H1 (cell line): ENCODE results near the gene ATP6V1B1. TPM values are rescaled to one million over a fixed set of nuclear protein-coding genes. Genes with fewer than 3 reads are reported as not detected.
A peak's percentile ranks its signal among the peaks of the same experiment; 100 is the strongest.

Source experiments
- CTCF ChIA-PET: fragments of 300-600 bp; sonication (Branson Sonifier 250); formaldehyde crosslinking; loops from one replicate; lab custom pipeline; 2021; ENCODE audit not compliant: partially characterized antibody; lab: Charles Lee
- POLR2A ChIA-PET: fragments of 300-600 bp; sonication (Branson Sonifier 250); formaldehyde crosslinking; loops from one replicate; lab custom pipeline; 2021; ENCODE audit warnings: inconsistent platforms; ENCODE audit not compliant: partially characterized antibody; lab: Charles Lee
- DNase-seq, 2 experiments: peaks; one replicate each; pipeline versions ENCODE4 v3.0.0 to v3.0.0-alpha.2; 2010 to 2022; ENCODE audit warnings: low spot score in 2 of 2, low read depth in 1 of 2, mixed read lengths in 1 of 2
- FAIRE-seq: peaks from 2 replicates; lab custom pipeline; 2011; peaks lifted over from hg19 to GRCh38; lab: Jason Lieb, UNC
- H2AFZ ChIP-seq: 2 replicates; pipeline ENCODE4 v1.8.1; 2012; ENCODE audit warnings: low read length, inconsistent platforms
- H2AK5ac ChIP-seq: 2 replicates; pipeline ENCODE4 v1.6.1; 2013; ENCODE audit warnings: low read depth, low read length
- H2BK120ac ChIP-seq: replicated peaks from 2 replicates; pipeline ENCODE3; 2013; ENCODE audit warnings: low read depth, low read length, inconsistent platforms
- H2BK12ac ChIP-seq: 2 replicates; pipeline ENCODE4 v1.6.1; 2013; ENCODE audit warnings: low read depth, low read length
- H2BK15ac ChIP-seq: 2 replicates; pipeline ENCODE4 v1.6.1; 2013; ENCODE audit warnings: low read length
- H2BK20ac ChIP-seq: 2 replicates; pipeline ENCODE4 v1.6.1; 2013; ENCODE audit warnings: low read length
- H2BK5ac ChIP-seq: 2 replicates; pipeline ENCODE4 v1.6.1; 2013; ENCODE audit warnings: low read depth, low read length
- H3K14ac ChIP-seq: 2 replicates; pipeline ENCODE4 v1.6.1; 2013; ENCODE audit warnings: inconsistent platforms; ENCODE audit not compliant: insufficient read length
- H3K18ac ChIP-seq: 2 replicates; pipeline ENCODE4 v1.6.1; 2013; ENCODE audit warnings: low read length; ENCODE audit errors: extremely low read depth
- H3K23ac ChIP-seq: 2 replicates; pipeline ENCODE4 v1.6.1; 2013; ENCODE audit warnings: inconsistent platforms; ENCODE audit not compliant: insufficient read length
- H3K23me2 ChIP-seq: 2 replicates; pipeline ENCODE4 v1.6.1; 2013; ENCODE audit warnings: low read depth, low read length
- H3K27ac ChIP-seq: 2 replicates; pipeline ENCODE4 v1.6.1; 2011; ENCODE audit warnings: low read depth, low read length, inconsistent platforms
- H3K27me3 ChIP-seq, 4 experiments: replicated peaks in 1 of 4; 1 replicate in 1 of 4; 2 replicates in 3 of 4; pipeline versions ENCODE4 v1.6.1 to v1.8.1; 2011 to 2013; ENCODE audit warnings: low read length in 3 of 4, mild to moderate bottlenecking in 3 of 4, inconsistent platforms in 2 of 4, mixed read lengths in 2 of 4, moderate library complexity in 1 of 4; ENCODE audit not compliant: control insufficient read depth in 3 of 4, insufficient read depth in 3 of 4; ENCODE audit errors: extremely low read depth in 1 of 4
- H3K36me3 ChIP-seq, 4 experiments: 2 replicates each; pipeline versions ENCODE4 v1.6.1 to v1.8.1; 2011 to 2013; ENCODE audit warnings: mild to moderate bottlenecking in 4 of 4, low read length in 3 of 4, moderate library complexity in 2 of 4, control low read depth in 1 of 4, inconsistent platforms in 1 of 4; ENCODE audit not compliant: insufficient read depth in 4 of 4, control insufficient read depth in 2 of 4
- H3K4ac ChIP-seq: replicated peaks from 2 replicates; pipeline ENCODE3; 2013; ENCODE audit warnings: low read length, low read depth, mixed read lengths, inconsistent platforms; ENCODE audit not compliant: insufficient read length
- H3K4me1 ChIP-seq, 4 experiments: replicated peaks in 1 of 4; 1 replicate in 1 of 4; 2 replicates in 3 of 4; pipeline versions ENCODE4 v1.6.1 to v1.8.1; 2011 to 2013; ENCODE audit warnings: low read length in 3 of 4, inconsistent platforms in 2 of 4, mixed read lengths in 1 of 4; ENCODE audit not compliant: insufficient read depth in 4 of 4, control insufficient read depth in 3 of 4
- H3K4me2 ChIP-seq, 2 experiments: 2 replicates each; pipeline versions ENCODE4 v1.6.1 to v1.8.1; 2011 to 2013; ENCODE audit warnings: low read depth in 2 of 2, low read length in 2 of 2, control low read depth in 1 of 2, inconsistent platforms in 1 of 2, mild to moderate bottlenecking in 1 of 2; ENCODE audit not compliant: insufficient read depth in 1 of 2
- H3K4me3 ChIP-seq, 4 experiments: fragments of 200-600, 300-600 bp in 1 of 4; sonication (generic), shearing (Covaris generic), sonication (Bioruptor Twin) in 1 of 4; 2 replicates each; pipeline versions ENCODE4 v1.5.1 to v1.8.1; 2011 to 2016; ENCODE audit warnings: low read length in 4 of 4, low read depth in 3 of 4, control low read depth in 2 of 4, inconsistent platforms in 2 of 4, mild to moderate bottlenecking in 2 of 4, mixed read lengths in 1 of 4, moderate library complexity in 1 of 4; ENCODE audit not compliant: insufficient read depth in 2 of 4; ENCODE audit errors: extremely low read depth in 1 of 4
- H3K56ac ChIP-seq: replicated peaks from 2 replicates; pipeline ENCODE3; 2013; ENCODE audit warnings: low read depth, mild to moderate bottlenecking, mixed read lengths, low read length, inconsistent platforms; ENCODE audit not compliant: insufficient read length
- H3K79me1 ChIP-seq: 2 replicates; pipeline ENCODE4 v1.6.1; 2013; ENCODE audit warnings: low read depth, low read length, control low read depth
- H3K79me2 ChIP-seq, 2 experiments: 2 replicates each; pipeline versions ENCODE4 v1.6.1 to v1.8.1; 2012 to 2013; ENCODE audit warnings: low read length in 2 of 2, mild to moderate bottlenecking in 2 of 2, inconsistent platforms in 1 of 2; ENCODE audit not compliant: insufficient read depth in 2 of 2, control insufficient read depth in 1 of 2
- H3K9ac ChIP-seq, 4 experiments: replicated peaks in 1 of 4; 1 replicate in 1 of 4; 2 replicates in 3 of 4; pipeline versions ENCODE4 v1.6.1 to v1.8.1; 2011 to 2013; ENCODE audit warnings: low read depth in 3 of 4, low read length in 3 of 4, control low read depth in 2 of 4, mild to moderate bottlenecking in 2 of 4, moderate library complexity in 2 of 4, inconsistent platforms in 1 of 4; ENCODE audit errors: extremely low read depth in 1 of 4
- H3K9me3 ChIP-seq, 2 experiments: 2 replicates each; pipeline versions ENCODE4 v1.6.1 to v1.8.1; 2012 to 2013; ENCODE audit warnings: mild to moderate bottlenecking in 2 of 2, moderate library complexity in 2 of 2, control low read depth in 1 of 2, inconsistent platforms in 1 of 2, low read depth in 1 of 2, low read length in 1 of 2, mixed read lengths in 1 of 2; ENCODE audit not compliant: insufficient read depth in 2 of 2
- H4K20me1 ChIP-seq, 2 experiments: replicated peaks in 1 of 2; 2 replicates each; pipeline versions ENCODE3 to v1.8.1; 2011 to 2013; ENCODE audit warnings: inconsistent platforms in 2 of 2, low read length in 2 of 2, mild to moderate bottlenecking in 1 of 2; ENCODE audit not compliant: insufficient read depth in 2 of 2, control insufficient read depth in 1 of 2
- H4K5ac ChIP-seq: 2 replicates; pipeline ENCODE4 v1.6.1; 2013; ENCODE audit warnings: low read length, low read depth, mixed read lengths, inconsistent platforms; ENCODE audit not compliant: insufficient read length
- H4K8ac ChIP-seq: 2 replicates; pipeline ENCODE4 v1.8.0; 2013; ENCODE audit warnings: mild to moderate bottlenecking, moderate library complexity, low read length, inconsistent platforms; ENCODE audit not compliant: insufficient read depth; ENCODE audit errors: extremely low read depth
- H4K91ac ChIP-seq: replicated peaks from 2 replicates; pipeline ENCODE3; 2013; ENCODE audit warnings: low read length, mixed read lengths, inconsistent platforms; ENCODE audit not compliant: insufficient read length
- ASH2L ChIP-seq: fragments of 200-600, 300-600 bp; sonication (generic); IDR thresholded peaks from one replicate; pipeline ENCODE4 v1.7.1; 2017; ENCODE audit warnings: low read length
- BACH1 ChIP-seq: IDR thresholded peaks from 2 replicates; pipeline ENCODE4 v1.6.1; 2012; ENCODE audit warnings: low read length, improper control_type of control experiment
- BCL11A ChIP-seq, 2 experiments: IDR thresholded peaks; one replicate each; pipeline ENCODE4 v1.6.1; 2011; ENCODE audit warnings: low read depth in 2 of 2, low read length in 2 of 2, mild to moderate bottlenecking in 2 of 2
- CHD1 ChIP-seq: IDR thresholded peaks from 2 replicates; pipeline ENCODE4 v1.6.1; 2012; ENCODE audit warnings: low read depth, low read length, improper control_type of control experiment
- CREB1 ChIP-seq: IDR thresholded peaks from 2 replicates; pipeline ENCODE4 v1.6.1; 2012; ENCODE audit warnings: inconsistent platforms
- EGR1 ChIP-seq: IDR thresholded peaks from 2 replicates; pipeline ENCODE4 v1.6.1; 2011; ENCODE audit warnings: low read depth, low read length, borderline replicate concordance
- EZH2 ChIP-seq: fragments of 200-600 bp; sonication (generic); IDR thresholded peaks from 2 replicates; pipeline ENCODE4 v1.7.1; 2012; ENCODE audit warnings: low read depth, mild to moderate bottlenecking, moderate library complexity, low read length, inconsistent platforms; ENCODE audit not compliant: severe bottlenecking
- JUN ChIP-seq: IDR thresholded peaks from 2 replicates; pipeline ENCODE4 v1.6.1; 2011; ENCODE audit warnings: low read depth, mild to moderate bottlenecking, improper control_type of control experiment, low read length
- KDM5A ChIP-seq: fragments of 200-600 bp; IDR thresholded peaks from 2 replicates; pipeline ENCODE4 v1.7.1; 2012; ENCODE audit warnings: mild to moderate bottlenecking, low read length, inconsistent platforms, mixed read lengths
- RBBP5 ChIP-seq: IDR thresholded peaks from 2 replicates; pipeline ENCODE4 v1.7.1; 2012; ENCODE audit warnings: low read depth, mild to moderate bottlenecking, inconsistent platforms, low read length, moderate library complexity, borderline replicate concordance
- TAF7 ChIP-seq: optimal IDR thresholded peaks from 2 replicates; pipeline ENCODE3; 2011; ENCODE audit warnings: low read depth, mild to moderate bottlenecking, inconsistent platforms, low read length, moderate library complexity, borderline replicate concordance
- TCF12 ChIP-seq: IDR thresholded peaks from 2 replicates; pipeline ENCODE4 v1.6.1; 2011; ENCODE audit warnings: low read depth, mild to moderate bottlenecking, low read length
- WGBS, 2 experiments: shearing (Covaris generic) in 1 of 2; methylation state at CpG; one replicate each; pipeline versions ENCODE4 v1.1.6 to v1.1.7; 2013 to 2015; ENCODE audit warnings: low lambda C conversion rate in 2 of 2, mixed read lengths in 2 of 2, inconsistent platforms in 1 of 2, low coverage in 1 of 2, missing lambda C conversion rate in 1 of 2; ENCODE audit not compliant: insufficient replicate concordance in 2 of 2, insufficient coverage in 1 of 2, insufficient read length in 1 of 2; ENCODE audit errors: extremely low coverage in 1 of 2, missing lambda C conversion rate in 1 of 2; 5-methylcytosine and 5-hydroxymethylcytosine counted together
- polyA plus RNA-seq, 7 experiments: library from polyadenylated mRNA; depleted of rRNA in 3 of 7; stranded (reverse) in 5 of 7; unstranded in 2 of 7; fragments of >200 nt in 5 of 7; fragments of 200-250 nt in 2 of 7; gene quantifications; 1 replicate in 5 of 7; 2 replicates in 1 of 7; 4 replicates in 1 of 7; pipeline versions ENCODE4 v1.2.1 to v1.2.3, GENCODE V29; 2011 to 2013; ENCODE audit warnings: missing spikeins in 2 of 7, mixed read lengths in 2 of 7
- total RNA-seq: library from RNA; stranded (reverse); fragmentation: NEBNext Ultra II Directional; extraction: Animal tissue kit (Norgen Biotek cat#: 25700); gene quantifications from 2 replicates; pipeline ENCODE4 v1.2.1, GENCODE V29; 2021
- TF ChIP-seq, protein P1 (sequence below), 3 experiments: IDR thresholded peaks; 1 replicate in 2 of 3; 2 replicates in 1 of 3; pipeline versions ENCODE4 v1.5.1 to v1.6.1; 2011; ENCODE audit warnings: low read length in 3 of 3, mild to moderate bottlenecking in 3 of 3, inconsistent platforms in 2 of 3, low read depth in 1 of 3, moderate library complexity in 1 of 3; ENCODE audit not compliant: insufficient read depth in 1 of 3; ENCODE audit errors: control extremely low read depth in 1 of 3

ATP6V1B1 gene
- total and polyA plus RNA-seq, 2 of the 8 experiments (the other 6 are each of a cell fraction or from before 2014, with no cell fraction given): not detected

DNA sequence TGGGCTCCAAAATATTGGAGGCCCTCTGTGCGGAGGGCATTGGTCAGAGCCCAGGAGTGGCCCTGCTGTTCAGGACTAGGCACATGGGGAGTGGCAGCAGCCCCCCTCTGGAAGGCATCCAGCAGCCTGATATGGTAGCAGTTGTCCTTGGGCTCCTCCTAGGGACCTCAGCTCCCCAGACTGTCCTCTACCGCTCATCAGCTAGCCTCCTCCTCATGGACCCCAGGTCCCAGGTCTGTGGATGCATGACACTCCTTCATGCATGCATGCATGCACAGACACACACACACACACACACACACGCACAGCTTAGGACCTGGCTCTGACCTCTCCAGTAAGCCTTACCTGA is 15.4 kb upstream of the ATP6V1B1 start:
- Histone ChIP-seq H2AFZ (no peak overlapping the region), H3K9me3 (no peaks in the 10 kb centered on the region), H4K20me1 (peaks cover 2 to 3% of the 10 kb centered on the region in 2 experiments), H3K27ac (no peak overlapping the region), H2BK15ac (no peak overlapping the region), H3K18ac (no peak overlapping the region), H3K56ac (no peak overlapping the region), H3K23me2 (no peaks in the 10 kb centered on the region), H3K4me2 (no peak overlapping the region), H2BK12ac (no peak overlapping the region), H3K79me1 (no peaks in the 10 kb centered on the region), H3K79me2 (no peaks in the 10 kb centered on the region), H3K27me3 (peaks cover 0 to 4% (median 0%) of the 10 kb centered on the region in 4 experiments; a peak in 1 of 7 replicates), H4K8ac (no peak overlapping the region), H3K36me3 (no peaks in the 10 kb centered on the region), H2BK5ac (no peak overlapping the region), H3K4me1 (peaks cover 0 to 8% (median 3%) of the 10 kb centered on the region in 4 experiments; a peak in 4 of 7 replicates), H2BK20ac (no peak overlapping the region), H3K14ac (no peak overlapping the region), H2BK120ac (no peak overlapping the region), H2AK5ac (no peak overlapping the region), H3K9ac (no peak overlapping the region; a peak in 1 of 7 replicates), H3K23ac (no peak overlapping the region), H3K4ac (no peak overlapping the region), H3K4me3 (no peak overlapping the region), H4K5ac (no peak overlapping the region), H4K91ac (no peak overlapping the region)
- POLR2A ChIA-PET: no interaction called here
- CTCF ChIA-PET: interaction anchor here (0.7 to 21.4 kb wide), 26 partner anchors 8 to 264 kb away, joined by 3 to 448 read pairs (median 5); partner anchors contain the start of genes ATP6V1B1 and FIGLA
- WGBS, 2 experiments: 95% methylated on average over 3 of the region's 3 CpGs; no CpG with 5 or more reads in 1 of the 2 experiments
- FAIRE-seq (no peak), DNase-seq (peak in 1 of 2 experiments; percentile 48)
- no peak for TF ChIP-seq BACH1
- TF ChIP-seq, protein P1, sequence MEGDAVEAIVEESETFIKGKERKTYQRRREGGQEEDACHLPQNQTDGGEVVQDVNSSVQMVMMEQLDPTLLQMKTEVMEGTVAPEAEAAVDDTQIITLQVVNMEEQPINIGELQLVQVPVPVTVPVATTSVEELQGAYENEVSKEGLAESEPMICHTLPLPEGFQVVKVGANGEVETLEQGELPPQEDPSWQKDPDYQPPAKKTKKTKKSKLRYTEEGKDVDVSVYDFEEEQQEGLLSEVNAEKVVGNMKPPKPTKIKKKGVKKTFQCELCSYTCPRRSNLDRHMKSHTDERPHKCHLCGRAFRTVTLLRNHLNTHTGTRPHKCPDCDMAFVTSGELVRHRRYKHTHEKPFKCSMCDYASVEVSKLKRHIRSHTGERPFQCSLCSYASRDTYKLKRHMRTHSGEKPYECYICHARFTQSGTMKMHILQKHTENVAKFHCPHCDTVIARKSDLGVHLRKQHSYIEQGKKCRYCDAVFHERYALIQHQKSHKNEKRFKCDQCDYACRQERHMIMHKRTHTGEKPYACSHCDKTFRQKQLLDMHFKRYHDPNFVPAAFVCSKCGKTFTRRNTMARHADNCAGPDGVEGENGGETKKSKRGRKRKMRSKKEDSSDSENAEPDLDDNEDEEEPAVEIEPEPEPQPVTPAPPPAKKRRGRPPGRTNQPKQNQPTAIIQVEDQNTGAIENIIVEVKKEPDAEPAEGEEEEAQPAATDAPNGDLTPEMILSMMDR (IDR thresholded peaks at IDR 0.05; ENCODE audit: control extremely low read depth in 1 of 3, insufficient read depth in 1 of 3, low read depth in 1 of 3, low read length in 3 of 3): no peak
- TF ChIP-seq EZH2: no peak
- no peak for TF ChIP-seq CREB1
- no peak for TF ChIP-seq KDM5A
- no peak for TF ChIP-seq TAF7
- TF ChIP-seq JUN: no peak
- TF ChIP-seq TCF12: no peak
- no peak for TF ChIP-seq BCL11A (IDR thresholded peaks at IDR 0.05; ENCODE audit: low read depth in 2 of 2, low read length in 2 of 2)
- no peak for TF ChIP-seq CHD1
- TF ChIP-seq RBBP5: no peak
- TF ChIP-seq EGR1: no peak
- TF ChIP-seq ASH2L: no peak
